GM19193 (cell line): ENCODE results near the gene NTMT2.

Experiments
- POLR2A ChIP-seq: IDR thresholded peaks from 4 replicates; pipeline ENCODE4 v1.6.1; 2011; ENCODE audit not compliant: insufficient read depth, insufficient read length; ENCODE audit errors: extremely low read depth

The NTMT2 gene

DNA sequence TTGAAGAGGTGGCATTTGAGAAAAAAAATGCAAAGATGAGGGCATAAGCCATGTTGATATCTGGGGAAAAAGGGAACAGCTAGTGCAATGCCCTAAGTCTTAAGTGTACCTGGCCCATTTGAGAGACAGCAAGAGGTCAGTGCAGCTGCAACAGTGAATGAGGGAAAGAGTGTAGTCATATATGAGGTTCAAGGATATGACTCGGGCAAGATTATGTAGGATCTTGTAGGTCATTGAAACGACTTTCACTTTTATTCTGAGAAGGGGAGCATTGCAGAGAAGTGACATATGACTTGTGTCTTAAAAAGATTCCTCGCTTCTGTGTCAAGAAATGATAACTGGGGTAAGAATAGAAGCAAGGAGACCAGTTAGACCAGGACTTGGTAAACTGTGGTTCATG is 31.0 kb downstream of the NTMT2 start:
- TF ChIP-seq POLR2A, result no peak

DNA sequence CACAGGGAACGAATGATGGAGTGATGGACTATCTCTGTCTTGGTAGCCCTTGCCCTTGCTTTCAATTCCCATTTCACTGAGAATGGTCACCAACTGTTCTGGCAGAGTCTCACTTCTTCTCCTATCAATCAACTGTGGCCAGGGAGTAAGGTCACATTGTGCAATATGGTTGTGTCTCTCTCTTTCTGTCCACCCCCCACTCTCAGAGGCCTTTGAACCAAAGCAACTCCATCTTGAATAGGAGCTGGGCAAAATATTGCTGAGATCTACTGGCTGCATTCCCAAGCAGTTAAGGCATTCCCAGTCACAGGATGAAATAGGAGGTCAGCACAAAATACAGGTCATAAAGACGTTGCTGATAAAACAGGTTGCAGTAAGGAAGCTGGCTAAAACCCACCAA is 36.7 kb downstream of the NTMT2 start:
- no peak for TF ChIP-seq POLR2A

DNA sequence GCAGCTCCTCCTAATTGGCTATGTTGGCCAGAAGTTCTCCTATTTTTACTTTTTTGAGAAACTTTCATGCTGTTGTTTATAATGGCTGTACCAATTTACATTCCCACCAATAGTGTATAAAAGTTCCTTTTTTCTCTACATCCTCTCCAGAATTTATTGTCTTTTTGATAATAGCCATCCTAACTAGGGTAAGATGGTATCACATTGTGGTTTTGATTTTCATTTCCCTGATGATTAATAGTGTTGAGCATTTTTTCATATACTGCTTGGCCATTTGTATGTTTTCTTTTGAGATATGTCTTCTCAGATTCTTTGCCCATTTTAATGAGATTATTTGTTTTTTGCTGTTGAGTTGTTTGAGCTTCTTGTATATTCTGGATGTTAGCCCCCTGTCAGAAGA is 46.8 kb downstream of the NTMT2 start:
- TF ChIP-seq POLR2A, result no peak

DNA sequence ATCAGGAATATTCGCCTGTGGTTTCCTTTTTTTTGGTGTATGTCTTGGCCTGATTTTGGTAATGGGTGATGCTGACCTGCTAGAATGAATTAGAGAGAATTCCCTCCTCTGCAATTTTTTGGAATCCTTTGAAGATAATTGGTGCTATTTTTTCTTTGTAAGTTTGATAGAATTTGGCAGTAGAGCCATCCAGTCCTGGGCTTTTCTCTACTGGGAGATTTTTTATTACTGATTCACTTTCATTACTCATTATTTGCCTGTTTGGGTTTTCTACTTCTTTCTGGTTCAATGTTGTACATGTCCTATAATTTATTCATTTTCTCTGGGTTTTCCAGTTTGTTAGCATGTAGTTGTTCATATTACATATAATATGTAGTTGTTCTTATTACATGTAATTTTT is 48.7 kb downstream of the NTMT2 start:
- no peak for TF ChIP-seq POLR2A

DNA sequence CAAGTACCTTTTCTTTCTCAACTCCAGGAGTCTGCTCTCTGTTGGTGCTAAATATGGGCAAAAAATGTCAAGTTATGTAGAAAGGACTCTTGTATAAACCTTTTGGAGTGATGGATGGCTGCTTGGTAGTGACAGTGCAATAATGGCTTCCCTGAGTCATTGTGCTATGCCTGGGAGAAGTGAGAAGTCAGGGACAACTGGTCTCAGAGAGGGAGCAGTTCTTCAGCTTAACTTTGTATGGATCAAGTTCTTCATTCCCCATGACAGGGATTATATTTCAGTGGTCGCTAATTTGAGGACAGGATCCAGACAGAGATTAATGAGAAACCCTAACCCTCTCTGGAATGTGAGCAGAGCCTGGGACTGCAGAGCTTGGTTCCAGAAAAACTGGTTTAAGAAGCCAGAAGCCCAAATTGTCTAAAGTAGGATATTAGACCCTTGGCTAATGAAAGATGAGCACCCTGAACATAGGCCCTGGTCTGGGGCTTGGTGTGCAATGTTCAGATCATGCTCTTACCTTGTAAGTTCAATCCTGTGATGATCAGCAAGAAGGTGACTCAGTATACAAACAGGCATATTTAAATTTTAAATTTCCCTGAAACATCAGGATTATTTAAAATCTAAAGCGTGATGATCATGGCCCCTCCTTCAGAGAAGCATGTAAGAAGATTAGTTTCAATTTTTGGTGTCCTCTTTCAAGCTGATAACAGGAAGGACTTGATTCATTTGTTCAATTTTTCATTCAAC is 50.9 kb downstream of the NTMT2 start:
- TF ChIP-seq POLR2A, result no peak

DNA sequence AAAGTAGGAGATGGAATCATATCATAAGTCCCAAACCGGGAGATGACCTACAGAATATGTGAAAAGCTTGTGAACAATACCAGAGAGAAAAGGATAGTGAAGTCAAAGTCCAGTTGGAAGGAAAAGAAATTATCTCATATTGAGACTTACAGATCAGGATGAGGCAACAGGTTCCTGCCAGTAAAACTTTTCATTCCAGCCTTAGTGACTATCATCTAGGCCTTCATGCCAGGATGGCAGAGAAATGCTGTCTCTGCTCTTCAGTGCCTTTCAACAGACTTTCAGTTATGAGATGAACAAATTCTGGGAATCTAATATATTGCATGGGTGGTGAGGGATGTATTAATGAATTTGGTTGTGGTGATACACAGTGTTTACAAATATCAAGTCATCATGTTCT is 52.3 kb downstream of the NTMT2 start:
- no peak for TF ChIP-seq POLR2A

DNA sequence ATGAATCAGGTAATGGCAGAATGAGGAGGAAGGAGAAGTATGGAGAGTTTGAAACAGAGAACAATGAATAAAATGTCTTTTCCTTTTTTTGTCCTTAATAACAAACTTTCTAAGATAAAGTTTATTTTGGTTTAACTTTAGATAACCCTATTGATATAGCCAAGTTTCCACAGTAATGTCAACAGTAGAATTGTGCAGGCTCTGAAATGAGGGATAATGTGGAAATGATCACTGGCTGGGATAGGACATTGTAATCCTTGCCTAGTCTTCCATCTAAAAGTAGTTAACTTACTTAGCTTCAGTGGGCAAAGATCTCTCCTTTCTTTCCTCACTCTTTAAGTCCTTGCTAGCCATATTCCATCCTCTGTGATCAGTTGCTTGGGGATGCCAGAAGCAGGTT is 52.8 kb downstream of the NTMT2 start:
- TF ChIP-seq POLR2A, result no peak

DNA sequence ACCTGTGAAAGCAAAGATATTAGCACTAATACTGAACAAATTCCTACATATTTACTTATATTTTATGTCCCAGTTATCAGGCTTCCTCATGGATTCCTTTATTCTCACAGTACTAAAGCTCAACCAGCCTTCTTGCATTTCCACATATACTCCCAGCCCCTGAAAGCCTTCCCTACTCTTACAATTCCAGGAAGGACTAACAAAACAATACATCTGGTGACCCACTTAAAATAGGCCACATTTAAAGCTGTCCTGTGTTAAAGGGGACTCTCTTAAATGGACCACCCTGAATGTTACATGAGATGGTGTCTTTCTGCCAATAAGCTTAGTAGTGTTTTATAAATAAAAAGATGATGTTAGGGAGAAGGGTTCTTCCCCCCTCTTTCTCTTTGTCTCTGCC is 54.4 kb downstream of the NTMT2 start:
- TF ChIP-seq POLR2A, result no peak

DNA sequence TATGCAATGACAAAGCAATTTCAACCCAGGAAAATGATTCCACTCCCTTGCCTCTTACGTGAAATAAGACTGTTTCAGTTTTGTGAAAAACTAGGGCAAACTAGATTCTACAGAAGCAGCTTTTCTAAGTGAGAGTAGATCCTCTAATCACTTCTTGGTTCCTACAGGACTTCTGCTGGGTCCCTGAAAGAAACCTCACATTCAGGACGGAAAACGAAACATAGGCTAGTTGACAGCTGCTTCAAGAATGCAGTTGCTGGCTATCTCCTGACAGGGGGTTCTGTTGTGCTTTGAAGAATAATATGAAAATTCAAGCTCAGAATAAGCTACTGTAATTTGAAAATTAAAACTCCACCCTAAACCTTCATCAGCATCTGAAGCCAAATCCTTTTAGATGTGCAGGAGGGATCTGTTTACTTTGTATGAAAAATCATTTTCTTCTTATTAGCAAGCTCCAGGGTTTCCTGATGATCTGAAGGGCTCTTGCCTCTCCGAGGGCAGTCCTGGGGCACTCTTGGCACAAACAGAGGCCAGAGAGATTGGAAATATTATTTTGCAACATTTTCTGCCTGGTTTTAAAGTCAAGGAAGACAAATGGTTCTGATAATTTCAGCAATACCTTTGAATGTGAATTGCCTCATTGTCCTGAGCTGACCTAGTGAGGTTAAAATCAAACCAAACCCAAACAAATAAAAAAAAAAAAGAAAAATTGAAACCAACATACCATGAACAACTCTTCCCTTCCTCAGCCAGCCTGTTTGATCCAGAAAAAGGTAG is 55.0 kb downstream of the NTMT2 start:
- no peak for TF ChIP-seq POLR2A

DNA sequence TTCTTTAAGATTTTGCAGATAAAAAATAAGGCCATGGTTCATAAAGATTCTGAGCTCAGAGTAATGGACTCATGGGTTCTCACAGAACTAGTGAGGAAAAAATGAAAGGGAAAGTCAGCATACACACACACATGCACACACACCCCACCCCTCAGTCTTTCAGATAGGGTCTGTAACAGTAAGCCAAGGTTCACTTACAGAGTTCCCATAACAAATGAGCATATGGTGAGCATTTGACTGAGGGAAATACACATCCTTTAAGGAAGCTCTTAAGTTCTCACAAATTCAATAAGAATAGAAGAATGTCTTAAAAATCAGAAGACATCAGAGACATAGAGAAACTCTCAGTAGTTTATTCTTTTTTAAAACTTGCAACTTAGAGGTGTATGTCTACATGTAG is 57.9 kb downstream of the NTMT2 start:
- no peak for TF ChIP-seq POLR2A

DNA sequence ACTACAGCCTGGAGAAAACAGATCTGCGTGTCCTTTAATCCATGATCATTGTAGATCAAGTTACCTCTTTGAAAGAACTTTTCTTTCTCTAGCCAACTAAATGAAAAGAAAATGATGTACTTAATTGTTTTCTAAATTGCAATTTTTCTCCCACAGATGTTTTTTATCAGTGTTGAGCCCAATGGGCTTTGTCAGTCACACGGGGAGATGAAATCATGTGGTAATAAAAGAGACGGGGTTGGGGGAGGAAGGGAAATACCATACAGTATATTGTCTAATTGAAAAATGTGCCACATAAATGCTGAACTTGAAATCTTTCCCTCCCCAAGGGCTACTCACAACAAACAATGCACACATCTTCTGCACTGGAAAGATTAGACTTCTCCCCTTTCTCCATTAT is 58.4 kb downstream of the NTMT2 start:
- TF ChIP-seq POLR2A, result no peak

DNA sequence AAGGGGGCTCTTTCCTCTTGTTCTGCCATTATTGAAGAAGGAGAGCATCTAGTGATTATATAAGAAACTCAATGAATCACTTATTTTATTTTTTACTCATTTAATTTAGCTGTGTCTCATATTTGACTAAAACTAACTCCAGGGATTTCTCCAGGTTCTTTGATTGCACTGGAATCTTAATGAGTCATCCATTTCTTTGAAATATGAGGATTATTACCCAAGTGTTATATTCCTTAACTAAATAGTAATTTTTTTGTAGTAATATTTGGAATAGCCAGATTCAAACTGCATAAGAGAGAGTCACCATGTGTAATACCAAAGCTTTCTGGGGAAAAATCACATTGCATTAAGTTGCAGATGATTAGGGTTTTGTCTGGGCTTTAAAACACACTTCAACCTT is 59.5 kb downstream of the NTMT2 start:
- TF ChIP-seq POLR2A, result no peak

DNA sequence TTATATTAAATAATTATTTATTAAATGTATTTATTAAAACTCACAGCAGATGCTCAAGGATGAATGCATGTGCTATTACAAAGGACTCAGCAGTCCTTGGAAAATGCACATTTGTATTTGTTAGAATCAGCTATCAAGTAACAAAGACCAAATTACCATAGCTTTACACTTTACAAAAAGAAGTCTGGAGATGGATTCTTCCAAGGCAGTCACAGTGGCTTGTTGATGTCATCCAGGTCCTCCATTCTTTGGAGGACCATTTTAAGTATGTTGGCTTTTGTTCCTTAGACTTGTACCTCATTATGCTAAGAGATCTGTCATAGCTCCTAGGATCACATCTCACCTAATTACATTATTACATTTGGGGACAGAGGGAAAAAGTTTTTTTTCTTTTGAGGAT is 63.4 kb downstream of the NTMT2 start:
- TF ChIP-seq POLR2A, result no peak

DNA sequence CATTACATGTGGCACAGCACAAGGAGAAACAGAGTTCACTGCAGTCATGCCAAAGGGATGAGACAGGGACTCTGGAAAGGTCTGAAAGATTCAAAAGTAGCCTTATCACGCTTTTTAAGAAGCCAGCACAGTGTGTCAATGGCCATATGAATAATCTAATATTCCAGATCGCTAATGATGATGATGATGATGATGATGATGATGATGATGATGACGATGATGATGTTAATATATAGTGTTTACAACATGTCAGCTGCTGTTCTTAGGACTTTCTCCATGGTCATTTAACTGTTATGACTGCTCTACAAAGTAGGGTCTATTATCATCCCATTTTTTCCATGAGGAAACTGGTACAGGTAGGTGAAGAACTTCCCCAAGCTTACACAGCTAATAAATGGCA is 64.4 kb downstream of the NTMT2 start:
- TF ChIP-seq POLR2A, result no peak

DNA sequence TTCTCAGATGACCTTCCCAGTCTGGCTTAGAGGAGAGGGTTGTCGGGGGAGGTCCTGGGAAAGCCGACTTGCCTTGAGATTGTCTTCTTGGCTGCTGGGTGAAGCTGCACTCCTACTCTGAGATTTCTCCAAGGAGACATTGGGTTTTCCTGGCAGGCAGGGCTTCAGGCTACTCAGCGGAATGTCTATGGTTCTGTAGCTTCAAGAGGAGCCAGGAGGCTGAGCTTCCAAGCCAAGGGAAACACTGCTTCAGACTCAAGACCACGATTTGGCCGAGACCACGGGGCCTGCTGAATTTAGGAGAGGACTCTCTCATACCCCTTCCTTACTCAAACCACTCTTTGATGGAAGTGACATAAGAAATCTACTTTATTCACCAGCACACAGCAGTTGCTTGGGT is 67.8 kb downstream of the NTMT2 start:
- no peak for TF ChIP-seq POLR2A
